CD4-positive, CD25-positive, alpha-beta regulatory T cell (primary cell): Measurements from ENCODE around the gene INHBB. TPM values are rescaled to one million over a fixed set of nuclear protein-coding genes. Genes with fewer than 3 reads are reported as not detected.
"Not testable (repeated sequence)": the region's sequence is repeated elsewhere in the genome, so short reads cannot be mapped to it uniquely, and the experiment has no call there.

ENCODE experiments used
- ATAC-seq, 2 donors: fragments of 150-1000 bp; cut with Tn5 transposase; one replicate each; pipeline ENCODE4 v1.10.0; 2021; ENCODE audit warnings: low read depth in 2 of 2, moderate number of reproducible peaks in 2 of 2, moderate library complexity in 1 of 2
- DNase-seq, 3 donors: peaks; one replicate each; pipeline versions ENCODE4 v3.0.0 to v3.0.0-alpha.2; 2012 to 2022; ENCODE audit warnings: mixed read lengths in 1 of 3
- H3K27ac ChIP-seq: one replicate; pipeline ENCODE4 v1.7.0; 2013; ENCODE audit warnings: mild to moderate bottlenecking, low read length; ENCODE audit not compliant: insufficient read depth, poor library complexity, severe bottlenecking
- H3K27me3 ChIP-seq: one replicate; pipeline ENCODE4 v1.7.0; 2013; ENCODE audit warnings: low read length; ENCODE audit not compliant: control insufficient read depth, insufficient read depth
- H3K36me3 ChIP-seq: one replicate; pipeline ENCODE4 v1.7.0; 2013; ENCODE audit warnings: mild to moderate bottlenecking, low read length, moderate library complexity; ENCODE audit not compliant: control insufficient read depth, insufficient read depth
- H3K4me1 ChIP-seq: 2 replicates; pipeline ENCODE4 v1.7.0; 2013; ENCODE audit warnings: mild to moderate bottlenecking, low read length; ENCODE audit not compliant: insufficient read depth, control insufficient read depth, poor library complexity, severe bottlenecking
- H3K4me3 ChIP-seq: one replicate; pipeline ENCODE4 v1.7.0; 2013; ENCODE audit warnings: low read depth, mild to moderate bottlenecking, low read length, moderate library complexity
- H3K9me3 ChIP-seq, 2 experiments: 1 replicate in 1 of 2; 2 replicates in 1 of 2; pipeline ENCODE4 v1.7.0; 2013; ENCODE audit warnings: low read length in 2 of 2, mild to moderate bottlenecking in 1 of 2, moderate library complexity in 1 of 2; ENCODE audit not compliant: control insufficient read depth in 2 of 2
- H3K27ac Mint-ChIP-seq, 3 donors: one replicate each; pipeline ENCODE4 v1.8.0; 2020 to 2022; ENCODE audit warnings: mild to moderate bottlenecking in 3 of 3, mixed read lengths in 3 of 3, moderate library complexity in 2 of 3
- H3K27me3 Mint-ChIP-seq: one replicate; pipeline ENCODE4 v1.8.0; 2022; ENCODE audit warnings: mild to moderate bottlenecking, mixed read lengths
- H3K36me3 Mint-ChIP-seq: one replicate; pipeline ENCODE4 v1.8.0; 2020; ENCODE audit warnings: mixed read lengths
- H3K4me1 Mint-ChIP-seq, 4 donors: one replicate each; pipeline ENCODE4 v1.8.0; 2020 to 2022; ENCODE audit warnings: mixed read lengths in 4 of 4, mild to moderate bottlenecking in 1 of 4
- H3K4me3 Mint-ChIP-seq, 4 donors: one replicate each; pipeline ENCODE4 v1.8.0; 2020 to 2022; ENCODE audit warnings: mild to moderate bottlenecking in 4 of 4, mixed read lengths in 4 of 4, moderate library complexity in 3 of 4
- H3K9me3 Mint-ChIP-seq, 7 donors: one replicate each; pipeline ENCODE4 v1.8.0; 2020 to 2022; ENCODE audit warnings: mixed read lengths in 7 of 7, mild to moderate bottlenecking in 3 of 7, moderate library complexity in 2 of 7
- polyA plus RNA-seq, 4 donors: library from polyadenylated mRNA; unstranded; fragments of 300-500 nt; fragmentation: Illumina TruSeq; gene quantifications; one replicate each; pipeline ENCODE4 v1.2.3, GENCODE V29; 2021
- total RNA-seq: library from RNA; stranded (reverse); gene quantifications from one replicate; pipeline ENCODE4 v1.2.3, GENCODE V29; 2022

Gene INHBB
- total and polyA plus RNA-seq, 5 donors from 2014 or later, result not detected

GRCh38 chr2:120384486-120385354, 38.8 kb downstream of the INHBB start:
- H3K27ac Mint-ChIP-seq, result no peak overlapping the region
- H3K36me3 Mint-ChIP-seq, result no peaks in the 10 kb centered on the region

GRCh38 chr2:120385355-120386127, 39.6 kb downstream of the INHBB start:
- DNase-seq, result no peak
- no peaks in the 10 kb centered on the region for H3K4me1 Mint-ChIP-seq

More at GRCh38 chr2:120384486-120385354, 38.8 kb downstream of the INHBB start:
- H3K4me3 ChIP-seq, result no peak overlapping the region
- ATAC-seq (no peak), DNase-seq (no peak)
- Mint-ChIP-seq H3K27me3 (peaks cover 3% of the 10 kb centered on the region), H3K4me1 (no peaks in the 10 kb centered on the region), H3K9me3 (no peaks in the 10 kb centered on the region), H3K4me3 (no peak overlapping the region)
- H3K27me3 ChIP-seq, result no peaks in the 10 kb centered on the region
- H3K36me3 ChIP-seq, result no peaks in the 10 kb centered on the region
- no peaks in the 10 kb centered on the region for H3K9me3 ChIP-seq
- no peaks in the 10 kb centered on the region for H3K4me1 ChIP-seq
- H3K27ac ChIP-seq, result no peak overlapping the region

DNA sequence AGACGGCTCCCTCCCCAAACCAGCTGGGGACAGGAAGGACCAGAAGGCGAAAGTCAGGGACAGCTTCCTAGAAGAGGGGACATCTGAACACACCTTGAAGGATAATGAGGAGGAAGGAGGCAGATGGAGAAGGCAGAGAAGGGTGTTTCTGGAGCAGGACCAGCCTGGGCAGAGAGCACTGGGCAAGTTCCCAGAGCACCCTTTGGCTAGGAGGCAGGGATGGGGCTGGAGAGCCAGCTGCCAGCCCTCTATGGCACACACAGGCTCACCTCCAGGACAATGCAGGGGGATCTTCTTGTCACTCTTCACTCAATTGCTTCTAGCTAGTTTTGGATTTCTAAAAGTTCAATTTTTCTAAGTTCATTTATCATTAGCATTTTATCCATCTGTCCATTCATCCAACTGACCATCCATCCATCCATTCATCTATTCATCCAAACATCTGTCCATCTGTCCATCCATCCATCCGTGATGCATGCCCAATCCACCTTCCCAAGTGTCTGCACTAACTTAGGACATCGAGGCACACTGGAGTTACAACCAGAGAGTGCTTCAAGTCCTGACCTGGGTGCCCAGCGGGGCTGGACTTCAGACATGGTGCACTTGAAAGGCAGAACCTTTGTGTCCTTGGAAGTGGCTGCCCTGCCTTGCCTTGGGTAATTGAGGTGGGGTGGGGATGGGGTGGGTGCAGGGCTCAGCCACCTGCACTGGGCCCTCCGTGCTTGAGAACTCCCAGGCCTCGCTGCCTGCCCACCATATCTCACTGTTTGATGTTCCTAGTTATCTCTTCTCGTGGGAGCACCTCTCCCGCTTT, 42.5 kb downstream of the INHBB start:
- no peaks in the 10 kb centered on the region for H3K27me3 ChIP-seq
- no peaks in the 10 kb centered on the region for H3K4me1 Mint-ChIP-seq
- no peaks in the 10 kb centered on the region for H3K36me3 Mint-ChIP-seq
- H3K4me1 ChIP-seq, result no peaks in the 10 kb centered on the region
- no peaks in the 10 kb centered on the region for H3K9me3 ChIP-seq
- H3K27me3 Mint-ChIP-seq, result no peaks in the 10 kb centered on the region
- H3K9me3 Mint-ChIP-seq, result peaks cover 0 to 3% (median 0%) of the 10 kb centered on the region in 7 donors
- no peak for ATAC-seq
- no peak for DNase-seq
- no peak overlapping the region for H3K4me3 ChIP-seq
- H3K27ac Mint-ChIP-seq, result no peak overlapping the region
- no peak overlapping the region for H3K27ac ChIP-seq
- no peak overlapping the region for H3K4me3 Mint-ChIP-seq
- no peaks in the 10 kb centered on the region for H3K36me3 ChIP-seq

More at GRCh38 chr2:120385355-120386127, 39.6 kb downstream of the INHBB start:
- Histone ChIP-seq H3K27ac (no peak overlapping the region), H3K4me1 (no peaks in the 10 kb centered on the region), H3K36me3 (no peaks in the 10 kb centered on the region), H3K27me3 (no peaks in the 10 kb centered on the region), H3K4me3 (no peak overlapping the region), H3K9me3 (no peaks in the 10 kb centered on the region)
- Mint-ChIP-seq H3K36me3 (no peaks in the 10 kb centered on the region), H3K27ac (no peak overlapping the region), H3K4me3 (no peak overlapping the region), H3K9me3 (peaks cover 0 to 1% (median 0%) of the 10 kb centered on the region in 7 donors), H3K27me3 (no peaks in the 10 kb centered on the region)
- no peak for ATAC-seq

GRCh38 chr2:120389036-120389391, 43.1 kb downstream of the INHBB start:
- Mint-ChIP-seq H3K36me3 (no peaks in the 10 kb centered on the region), H3K4me1 (no peaks in the 10 kb centered on the region), H3K4me3 (no peak overlapping the region), H3K9me3 (peaks cover 0 to 3% (median 1%) of the 10 kb centered on the region in 7 donors), H3K27me3 (no peaks in the 10 kb centered on the region), H3K27ac (no peak overlapping the region)
- H3K4me1 ChIP-seq, result no peaks in the 10 kb centered on the region
- H3K9me3 ChIP-seq, result no peaks in the 10 kb centered on the region
- H3K27me3 ChIP-seq, result no peaks in the 10 kb centered on the region
- H3K27ac ChIP-seq, result no peak overlapping the region
- no peak for ATAC-seq
- no peak overlapping the region for H3K4me3 ChIP-seq
- DNase-seq, result no peak
- H3K36me3 ChIP-seq, result no peaks in the 10 kb centered on the region

DNA sequence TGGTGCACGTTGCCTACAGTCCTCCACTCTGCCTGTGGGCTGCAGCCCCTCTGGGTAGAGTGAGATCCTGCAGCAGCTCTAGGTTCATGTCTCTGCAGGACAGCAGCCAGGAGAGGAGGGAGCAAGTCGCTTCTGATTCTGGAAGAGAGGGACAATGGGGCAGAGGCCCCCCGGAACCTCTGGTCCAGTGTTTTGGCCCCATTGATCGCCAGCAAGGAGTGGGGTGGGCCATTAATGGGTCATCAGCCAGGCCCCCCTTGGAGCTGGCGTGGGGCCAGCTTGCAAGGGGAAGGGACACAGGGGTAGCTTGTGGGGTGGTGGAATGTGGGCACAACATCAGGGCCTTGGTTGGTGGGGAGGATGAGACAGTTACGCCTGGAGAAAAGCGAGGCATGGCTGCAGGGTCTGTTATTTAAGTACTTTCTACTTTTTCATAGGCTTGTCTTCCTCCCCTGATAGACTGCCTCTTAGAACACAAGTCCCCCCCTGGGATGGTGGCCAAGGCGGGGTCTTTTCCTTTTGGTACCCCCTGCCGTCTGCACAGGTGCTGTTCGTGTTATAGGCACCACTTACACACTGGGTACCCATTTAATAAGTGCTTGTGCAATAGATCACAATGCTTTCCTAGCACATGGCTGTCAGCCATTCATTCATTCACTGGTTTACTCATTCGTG, 44.6 kb downstream of the INHBB start:
- ATAC-seq, result no peak
- no peaks in the 10 kb centered on the region for H3K27me3 ChIP-seq

DNA sequence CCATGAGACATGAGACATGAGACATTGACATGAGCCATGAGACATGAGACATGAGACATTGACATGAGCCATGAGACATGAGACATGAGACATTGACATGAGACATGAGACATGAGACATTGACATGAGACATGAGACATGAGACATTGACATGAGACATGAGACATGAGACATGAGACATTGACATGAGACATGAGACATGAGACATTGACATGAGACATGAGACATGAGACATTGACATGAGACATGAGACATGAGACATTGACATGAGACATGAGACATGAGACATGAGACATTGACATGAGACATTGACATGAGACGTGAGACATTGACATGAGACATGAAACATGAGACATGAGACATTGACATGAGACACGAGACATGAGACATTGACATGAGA, 45.4 kb downstream of the INHBB start:
- H3K4me1 Mint-ChIP-seq, H3K27me3 Mint-ChIP-seq, H3K9me3 Mint-ChIP-seq, H3K4me3 ChIP-seq, H3K4me3 Mint-ChIP-seq, ATAC-seq, DNase-seq, H3K27me3 ChIP-seq, H3K27ac ChIP-seq, H3K36me3 Mint-ChIP-seq, H3K9me3 ChIP-seq, H3K4me1 ChIP-seq, H3K36me3 ChIP-seq, H3K27ac Mint-ChIP-seq: not testable (repeated sequence)

More for the DNA sequence above, 44.6 kb downstream of the INHBB start:
- no peaks in the 10 kb centered on the region for H3K4me1 ChIP-seq
- H3K9me3 ChIP-seq, result no peaks in the 10 kb centered on the region
- H3K27ac ChIP-seq, result no peak overlapping the region
- Mint-ChIP-seq H3K36me3 (no peaks in the 10 kb centered on the region), H3K27ac (no peak overlapping the region), H3K4me1 (no peaks in the 10 kb centered on the region), H3K27me3 (no peaks in the 10 kb centered on the region), H3K9me3 (peaks cover 0 to 3% (median 1%) of the 10 kb centered on the region in 7 donors), H3K4me3 (no peak overlapping the region)
- H3K36me3 ChIP-seq, result no peaks in the 10 kb centered on the region
- H3K4me3 ChIP-seq, result no peak overlapping the region
- DNase-seq, result no peak
